Mucosa of rectum (tissue), 2 donors: ENCODE measurements around the gene UGT1A6.

Experiments
- H3K27ac ChIP-seq, 2 donors: one replicate each; pipeline ENCODE4 v1.7.0; 2013; ENCODE audit warnings: inconsistent platforms in 2 of 2, low read depth in 2 of 2, low read length in 2 of 2
- H3K27me3 ChIP-seq, 2 donors: one replicate each; pipeline ENCODE4 v1.7.0; 2013; ENCODE audit warnings: low read length in 2 of 2; ENCODE audit not compliant: control insufficient read depth in 2 of 2, insufficient read depth in 2 of 2
- H3K36me3 ChIP-seq, 2 donors: one replicate each; pipeline ENCODE4 v1.7.0; 2013; ENCODE audit warnings: low read length in 2 of 2; ENCODE audit not compliant: control insufficient read depth in 2 of 2, insufficient read depth in 2 of 2
- H3K4me1 ChIP-seq, 2 donors: one replicate each; pipeline ENCODE4 v1.7.0; 2013; ENCODE audit warnings: low read length in 2 of 2, mild to moderate bottlenecking in 1 of 2; ENCODE audit not compliant: control insufficient read depth in 2 of 2, insufficient read depth in 2 of 2
- H3K4me3 ChIP-seq, 2 donors: one replicate each; pipeline ENCODE4 v1.7.0; 2013; ENCODE audit warnings: low read length in 2 of 2
- H3K9ac ChIP-seq, 2 donors: one replicate each; pipeline ENCODE4 v1.7.0; 2013; ENCODE audit warnings: low read length in 2 of 2, low read depth in 1 of 2, mild to moderate bottlenecking in 1 of 2
- H3K9me3 ChIP-seq, 2 donors: one replicate each; pipeline ENCODE4 v1.7.0; 2013; ENCODE audit warnings: low read length in 2 of 2; ENCODE audit not compliant: control insufficient read depth in 2 of 2
- donor health status: healthy.
- donor health status: Normal muscosa, but diverticular disease.

Gene UGT1A6

GRCh38 chr2:233803994-233804393, 111.3 kb downstream of the UGT1A6 start:
- Histone ChIP-seq H3K4me3 (no peak overlapping the region), H3K36me3 (no peaks in the 10 kb centered on the region), H3K9me3 (no peaks in the 10 kb centered on the region), H3K9ac (no peak overlapping the region), H3K4me1 (no peaks in the 10 kb centered on the region), H3K27me3 (peaks cover 6 to 9% of the 10 kb centered on the region in 2 donors), H3K27ac (no peak overlapping the region)

GRCh38 chr2:233807215-233807865, 114.7 kb downstream of the UGT1A6 start:
- no peak overlapping the region for H3K4me3 ChIP-seq

GRCh38 chr2:233807966-233808935, 115.6 kb downstream of the UGT1A6 start:
- Histone ChIP-seq H3K4me1 (no peaks in the 10 kb centered on the region), H3K27me3 (peaks cover 5 to 8% of the 10 kb centered on the region in 2 donors), H3K36me3 (no peaks in the 10 kb centered on the region), H3K9ac (no peak overlapping the region), H3K27ac (no peak overlapping the region), H3K9me3 (no peaks in the 10 kb centered on the region), H3K4me3 (no peak overlapping the region)

More at GRCh38 chr2:233807215-233807865, 114.7 kb downstream of the UGT1A6 start:
- Histone ChIP-seq H3K4me1 (no peaks in the 10 kb centered on the region), H3K36me3 (no peaks in the 10 kb centered on the region), H3K27ac (no peak overlapping the region), H3K9ac (no peak overlapping the region), H3K27me3 (peaks cover 8 to 9% of the 10 kb centered on the region in 2 donors), H3K9me3 (no peaks in the 10 kb centered on the region)

- no peaks in the 10 kb centered on the region for H3K4me1 ChIP-seq
- no peaks in the 10 kb centered on the region for H3K9me3 ChIP-seq
- H3K9ac ChIP-seq = no peak overlapping the region
- no peak overlapping the region for H3K27ac ChIP-seq
- no peak overlapping the region for H3K4me3 ChIP-seq
- H3K36me3 ChIP-seq = no peaks in the 10 kb centered on the region
- H3K27me3 ChIP-seq = peaks cover 0 to 8% of the 10 kb centered on the region in 2 donors
Measured at GRCh38 chr2:233810385-233810784, 117.7 kb downstream of the UGT1A6 start.

- Histone ChIP-seq H3K4me3 (no peak overlapping the region), H3K4me1 (no peaks in the 10 kb centered on the region), H3K9me3 (no peaks in the 10 kb centered on the region), H3K27me3 (peaks cover 0 to 8% of the 10 kb centered on the region in 2 donors), H3K9ac (no peak overlapping the region), H3K27ac (no peak overlapping the region), H3K36me3 (no peaks in the 10 kb centered on the region)
Measured at GRCh38 chr2:233811087-233811486, 118.4 kb downstream of the UGT1A6 start.

GRCh38 chr2:233811732-233812131, 119.0 kb downstream of the UGT1A6 start:
- Histone ChIP-seq H3K9ac (no peak overlapping the region), H3K27ac (no peak overlapping the region), H3K27me3 (peaks cover 0 to 8% of the 10 kb centered on the region in 2 donors), H3K36me3 (no peaks in the 10 kb centered on the region), H3K4me3 (no peak overlapping the region), H3K4me1 (no peaks in the 10 kb centered on the region), H3K9me3 (no peaks in the 10 kb centered on the region)

GRCh38 chr2:233813236-233814055, 120.8 kb downstream of the UGT1A6 start:
- no peak overlapping the region for H3K27ac ChIP-seq
- H3K36me3 ChIP-seq = no peaks in the 10 kb centered on the region
- no peak overlapping the region for H3K4me3 ChIP-seq
- H3K4me1 ChIP-seq = no peaks in the 10 kb centered on the region
- H3K9ac ChIP-seq = no peak overlapping the region
- H3K27me3 ChIP-seq = peaks cover 0 to 4% of the 10 kb centered on the region in 2 donors
- no peaks in the 10 kb centered on the region for H3K9me3 ChIP-seq

- no peak overlapping the region for H3K9ac ChIP-seq
- H3K36me3 ChIP-seq = no peaks in the 10 kb centered on the region
- H3K27ac ChIP-seq = no peak overlapping the region
- peaks cover 0 to 2% of the 10 kb centered on the region in 2 donors for H3K27me3 ChIP-seq
- no peak overlapping the region for H3K4me3 ChIP-seq
- H3K9me3 ChIP-seq = no peaks in the 10 kb centered on the region
- no peaks in the 10 kb centered on the region for H3K4me1 ChIP-seq
Measured at GRCh38 chr2:233814056-233814835, 121.6 kb downstream of the UGT1A6 start.

- H3K27me3 ChIP-seq = peaks cover 0 to 2% of the 10 kb centered on the region in 2 donors
- H3K27ac ChIP-seq = no peak overlapping the region
- no peaks in the 10 kb centered on the region for H3K36me3 ChIP-seq
- H3K9me3 ChIP-seq = no peaks in the 10 kb centered on the region
- H3K4me1 ChIP-seq = no peaks in the 10 kb centered on the region
- no peak overlapping the region for H3K4me3 ChIP-seq
- H3K9ac ChIP-seq = no peak overlapping the region
Measured at GRCh38 chr2:233815861-233816260, 123.2 kb downstream of the UGT1A6 start.
